ENCODE results near the gene PTTG1IP2. TPM values are rescaled to one million over a fixed set of nuclear protein-coding genes. Genes with fewer than 3 reads are reported as not detected.

Gene PTTG1IP2
- total RNA-seq, 1 donor from 2014 or later = not detected

- H2AFZ ChIP-seq (ENCODE audit: low read depth, low read length) = no peak overlapping the region
- no peak for DNase-seq (ENCODE audit: low read depth)
- Mint-ChIP-seq H3K27me3 (ENCODE audit: low read depth, unreplicated experiment) (no peaks in the 10 kb centered on the region), H3K9me3 (ENCODE audit: unreplicated experiment) (no peaks in the 10 kb centered on the region), H3K4me1 (ENCODE audit: low read depth, unreplicated experiment) (no peaks in the 10 kb centered on the region), H3K36me3 (ENCODE audit: low read depth, unreplicated experiment) (no peaks in the 10 kb centered on the region), H3K27ac (ENCODE audit: unreplicated experiment) (no peak overlapping the region), H3K4me3 (ENCODE audit: unreplicated experiment) (no peak overlapping the region)
- H3K79me2 ChIP-seq (ENCODE audit: insufficient read depth, low read length) = no peaks in the 10 kb centered on the region
- H4K20me1 ChIP-seq (ENCODE audit: insufficient read depth, low read length) = no peaks in the 10 kb centered on the region
- H3K4me3 ChIP-seq (ENCODE audit: insufficient read depth, low read depth, low read length) = no peak overlapping the region
- FAIRE-seq = no peak
- H3K4me2 ChIP-seq (ENCODE audit: low read length) = no peak overlapping the region
- no peaks in the 10 kb centered on the region for H3K27me3 ChIP-seq (ENCODE audit: insufficient read depth, low read length)
- no peak overlapping the region for H3K9ac ChIP-seq (ENCODE audit: low read length)
- TF ChIP-seq, protein P1, sequence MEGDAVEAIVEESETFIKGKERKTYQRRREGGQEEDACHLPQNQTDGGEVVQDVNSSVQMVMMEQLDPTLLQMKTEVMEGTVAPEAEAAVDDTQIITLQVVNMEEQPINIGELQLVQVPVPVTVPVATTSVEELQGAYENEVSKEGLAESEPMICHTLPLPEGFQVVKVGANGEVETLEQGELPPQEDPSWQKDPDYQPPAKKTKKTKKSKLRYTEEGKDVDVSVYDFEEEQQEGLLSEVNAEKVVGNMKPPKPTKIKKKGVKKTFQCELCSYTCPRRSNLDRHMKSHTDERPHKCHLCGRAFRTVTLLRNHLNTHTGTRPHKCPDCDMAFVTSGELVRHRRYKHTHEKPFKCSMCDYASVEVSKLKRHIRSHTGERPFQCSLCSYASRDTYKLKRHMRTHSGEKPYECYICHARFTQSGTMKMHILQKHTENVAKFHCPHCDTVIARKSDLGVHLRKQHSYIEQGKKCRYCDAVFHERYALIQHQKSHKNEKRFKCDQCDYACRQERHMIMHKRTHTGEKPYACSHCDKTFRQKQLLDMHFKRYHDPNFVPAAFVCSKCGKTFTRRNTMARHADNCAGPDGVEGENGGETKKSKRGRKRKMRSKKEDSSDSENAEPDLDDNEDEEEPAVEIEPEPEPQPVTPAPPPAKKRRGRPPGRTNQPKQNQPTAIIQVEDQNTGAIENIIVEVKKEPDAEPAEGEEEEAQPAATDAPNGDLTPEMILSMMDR (IDR thresholded peaks at IDR 0.05; ENCODE audit: insufficient read depth, low read depth, low read length) = no peak
- no peak for TF ChIP-seq EZH2 (IDR thresholded peaks at IDR 0.05; ENCODE audit: insufficient read depth, low read length)
- H3K9me3 ChIP-seq (ENCODE audit: insufficient read depth, low read depth, low read length) = peaks cover 3% of the 10 kb centered on the region
- H3K36me3 ChIP-seq (ENCODE audit: insufficient read depth, low read length) = no peaks in the 10 kb centered on the region
- H3K4me1 ChIP-seq (ENCODE audit: insufficient read depth, low read length) = no peaks in the 10 kb centered on the region
- H3K27ac ChIP-seq (ENCODE audit: low read depth, low read length) = no peak overlapping the region
Measured at GRCh38 chr7:90536449-90536848, 67.0 kb downstream of the PTTG1IP2 start.

DNA sequence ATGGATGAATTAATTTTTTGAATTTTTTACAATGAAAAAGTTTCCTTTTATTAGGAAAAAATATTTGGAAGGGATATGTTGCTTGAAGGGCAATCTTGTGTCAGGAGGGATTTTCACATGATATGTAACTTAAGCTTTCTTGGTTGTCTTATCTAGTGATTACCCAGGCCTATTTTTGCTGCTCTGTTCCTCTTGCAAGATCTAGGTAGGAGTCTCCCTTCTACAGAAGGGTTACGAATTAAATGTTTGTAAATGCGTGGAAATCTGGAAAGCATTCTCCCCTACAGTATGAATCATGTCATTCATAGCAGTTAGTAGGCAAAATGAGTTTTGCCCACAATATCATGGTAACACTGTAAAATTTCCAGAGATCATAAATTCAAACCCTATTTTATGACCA, 69.0 kb downstream of the PTTG1IP2 start:
- H3K9me3 Mint-ChIP-seq (ENCODE audit: unreplicated experiment) = no peaks in the 10 kb centered on the region
- no peak overlapping the region for H3K27ac Mint-ChIP-seq (ENCODE audit: unreplicated experiment)
- no peaks in the 10 kb centered on the region for H3K36me3 Mint-ChIP-seq (ENCODE audit: low read depth, unreplicated experiment)
- H3K27me3 Mint-ChIP-seq (ENCODE audit: low read depth, unreplicated experiment) = no peaks in the 10 kb centered on the region
- DNase-seq (ENCODE audit: low read depth) = no peak
- FAIRE-seq = no peak
- Histone ChIP-seq H2AFZ (ENCODE audit: low read depth, low read length) (no peak overlapping the region), H3K27me3 (ENCODE audit: insufficient read depth, low read length) (no peaks in the 10 kb centered on the region), H3K27ac (ENCODE audit: low read depth, low read length) (no peak overlapping the region), H4K20me1 (ENCODE audit: insufficient read depth, low read length) (no peaks in the 10 kb centered on the region), H3K9ac (ENCODE audit: low read length) (no peak overlapping the region), H3K4me1 (ENCODE audit: insufficient read depth, low read length) (no peaks in the 10 kb centered on the region), H3K4me3 (ENCODE audit: insufficient read depth, low read depth, low read length) (no peak overlapping the region), H3K79me2 (ENCODE audit: insufficient read depth, low read length) (no peaks in the 10 kb centered on the region), H3K9me3 (ENCODE audit: insufficient read depth, low read depth, low read length) (peaks cover 3% of the 10 kb centered on the region), H3K36me3 (ENCODE audit: insufficient read depth, low read length) (no peaks in the 10 kb centered on the region), H3K4me2 (ENCODE audit: low read length) (no peak overlapping the region)
- no peak overlapping the region for H3K4me3 Mint-ChIP-seq (ENCODE audit: unreplicated experiment)
- H3K4me1 Mint-ChIP-seq (ENCODE audit: low read depth, unreplicated experiment) = no peaks in the 10 kb centered on the region
- TF ChIP-seq EZH2 (IDR thresholded peaks at IDR 0.05; ENCODE audit: insufficient read depth, low read length) = no peak
- TF ChIP-seq, protein P1 (IDR thresholded peaks at IDR 0.05; ENCODE audit: insufficient read depth, low read depth, low read length) = no peak

DNA sequence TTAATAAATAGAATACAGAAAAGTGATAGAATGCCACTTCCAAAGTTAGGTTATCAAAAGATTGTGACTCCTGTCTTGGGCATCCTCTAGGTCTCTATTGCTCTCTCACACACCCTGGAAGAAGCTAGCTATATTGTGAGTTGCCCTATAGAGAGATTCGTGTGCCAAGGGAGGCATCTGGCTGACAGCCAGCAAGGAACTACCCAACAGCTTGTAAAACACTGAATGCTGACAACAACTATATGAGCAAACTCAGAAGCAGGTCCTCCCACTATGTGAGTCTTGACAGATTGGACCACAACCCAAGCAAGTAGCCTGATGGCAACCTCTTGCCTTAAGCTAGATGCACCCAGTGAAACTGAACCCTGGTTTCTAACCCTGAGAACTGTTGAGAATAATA, 71.0 kb downstream of the PTTG1IP2 start:
- Histone ChIP-seq H3K9me3 (ENCODE audit: insufficient read depth, low read depth, low read length) (peaks cover 3% of the 10 kb centered on the region), H3K27me3 (ENCODE audit: insufficient read depth, low read length) (no peaks in the 10 kb centered on the region), H3K4me2 (ENCODE audit: low read length) (no peak overlapping the region), H3K9ac (ENCODE audit: low read length) (no peak overlapping the region), H3K4me1 (ENCODE audit: insufficient read depth, low read length) (no peaks in the 10 kb centered on the region), H3K79me2 (ENCODE audit: insufficient read depth, low read length) (no peaks in the 10 kb centered on the region), H3K4me3 (ENCODE audit: insufficient read depth, low read depth, low read length) (no peak overlapping the region), H4K20me1 (ENCODE audit: insufficient read depth, low read length) (no peaks in the 10 kb centered on the region), H2AFZ (ENCODE audit: low read depth, low read length) (no peak overlapping the region), H3K36me3 (ENCODE audit: insufficient read depth, low read length) (no peaks in the 10 kb centered on the region), H3K27ac (ENCODE audit: low read depth, low read length) (no peak overlapping the region)
- no peaks in the 10 kb centered on the region for H3K9me3 Mint-ChIP-seq (ENCODE audit: unreplicated experiment)
- no peak overlapping the region for H3K27ac Mint-ChIP-seq (ENCODE audit: unreplicated experiment)
- H3K27me3 Mint-ChIP-seq (ENCODE audit: low read depth, unreplicated experiment) = no peaks in the 10 kb centered on the region
- TF ChIP-seq, protein P1 (IDR thresholded peaks at IDR 0.05; ENCODE audit: insufficient read depth, low read depth, low read length) = no peak
- no peak for TF ChIP-seq EZH2 (IDR thresholded peaks at IDR 0.05; ENCODE audit: insufficient read depth, low read length)
- FAIRE-seq = no peak
- no peak overlapping the region for H3K4me3 Mint-ChIP-seq (ENCODE audit: unreplicated experiment)
- DNase-seq (ENCODE audit: low read depth) = no peak
- H3K36me3 Mint-ChIP-seq (ENCODE audit: low read depth, unreplicated experiment) = no peaks in the 10 kb centered on the region
- H3K4me1 Mint-ChIP-seq (ENCODE audit: low read depth, unreplicated experiment) = no peaks in the 10 kb centered on the region

Data from astrocyte (in vitro differentiated cells and primary cell).